HG02623 (cell line): ENCODE data around the gene LGALS7.

ENCODE experiments used
- ATAC-seq: cut with Tn5 transposase; IDR thresholded peaks from one replicate; pipeline ENCODE4 v1.9.1; 2021; ENCODE audit warnings: moderate library complexity; ENCODE audit not compliant: unreplicated experiment

The LGALS7 gene

DNA sequence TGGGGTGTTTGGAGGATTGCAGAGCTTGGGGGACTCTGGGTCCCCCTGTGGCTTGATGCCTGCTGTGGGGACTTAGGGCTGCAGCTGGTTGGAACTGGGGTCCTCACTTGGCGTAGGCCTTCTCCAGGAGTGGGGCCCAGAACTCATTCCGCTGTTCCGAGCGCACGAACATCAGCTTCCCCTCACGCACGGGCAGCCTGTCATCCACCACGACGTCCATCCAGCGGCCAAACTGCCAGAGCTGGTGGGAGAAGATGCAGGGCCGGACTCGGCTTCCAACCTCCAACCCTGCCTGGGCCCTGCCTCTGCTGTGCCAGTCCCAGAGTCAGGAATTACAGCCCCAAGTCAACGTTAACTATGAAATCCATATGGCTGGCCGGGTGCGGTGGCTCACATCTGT lies 31.6 kb downstream of the LGALS7 start:
- no peak for ATAC-seq

DNA sequence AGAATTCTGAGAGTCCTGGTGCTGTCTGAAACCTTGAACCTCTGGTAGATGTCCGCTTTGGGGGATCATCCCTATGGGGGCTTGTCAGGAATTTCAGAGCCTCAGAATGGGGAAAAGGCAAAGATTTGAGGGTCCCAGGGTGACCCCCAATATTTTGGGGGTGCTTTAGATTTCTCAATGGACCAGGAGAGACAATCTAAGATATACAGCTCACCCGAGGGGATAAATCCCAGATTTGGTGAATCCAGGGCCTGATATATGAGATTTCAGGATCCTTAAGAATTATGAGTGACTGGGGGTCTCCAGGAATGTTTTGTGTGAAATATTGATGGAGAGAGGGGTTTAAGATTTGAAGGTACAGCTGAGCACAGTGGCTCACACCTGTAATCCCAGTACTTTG lies 32.4 kb downstream of the LGALS7 start:
- ATAC-seq = no peak

DNA sequence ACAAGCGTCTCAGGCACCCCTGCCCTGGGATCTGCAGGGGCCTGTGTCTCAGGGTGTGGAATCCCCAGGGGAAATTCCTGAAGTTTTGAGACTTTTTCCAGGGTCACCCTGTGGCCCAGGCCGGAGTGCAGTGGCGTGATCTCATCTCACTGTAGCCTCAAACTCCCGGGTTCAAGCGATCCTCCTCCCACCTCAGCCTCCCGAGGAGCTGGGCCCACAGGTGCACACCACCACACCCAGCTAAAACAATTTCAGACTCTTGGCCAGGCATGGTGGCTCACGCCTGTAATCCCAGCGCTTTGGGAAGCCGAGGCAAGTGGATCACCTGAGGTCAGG lies 33.1 kb downstream of the LGALS7 start:
- ATAC-seq = no peak

DNA sequence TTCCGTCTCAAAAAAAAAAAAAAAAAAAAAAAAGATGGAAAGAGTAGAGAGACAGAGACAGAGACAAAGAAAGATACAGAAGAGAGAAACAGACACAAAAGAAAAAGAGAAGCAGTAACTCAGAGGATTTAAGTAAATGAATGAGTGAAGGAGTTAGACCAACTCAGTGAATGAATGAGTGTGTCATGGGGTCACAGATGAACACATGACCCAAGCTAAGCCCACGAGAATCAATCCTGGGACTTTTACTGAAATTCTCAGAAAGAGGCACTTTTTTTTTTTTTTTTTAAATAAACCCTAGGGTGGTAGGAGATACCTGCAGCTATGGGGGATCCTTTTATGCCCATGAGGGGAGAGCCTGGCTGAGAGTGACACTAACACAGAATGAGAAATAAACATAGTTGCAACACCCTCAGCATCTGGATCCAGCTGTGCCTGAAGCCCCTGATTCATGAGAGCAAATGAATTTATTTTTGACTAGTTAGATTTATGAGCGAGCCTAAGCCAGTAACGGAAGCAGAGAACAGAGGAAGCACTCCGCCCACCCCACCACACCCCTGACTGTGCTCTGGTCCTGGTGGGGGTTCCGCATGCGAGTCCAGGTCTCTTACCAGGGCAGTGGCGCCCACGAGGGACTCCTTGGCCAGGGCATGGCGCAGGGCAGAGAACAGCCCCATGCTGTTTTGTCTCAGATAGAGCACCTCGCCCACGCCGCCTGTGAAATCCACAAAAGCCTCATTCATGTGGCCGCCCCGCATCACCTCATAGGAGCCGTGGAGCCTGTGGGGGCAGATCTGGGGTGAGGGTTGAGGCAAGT lies 33.7 kb downstream of the LGALS7 start:
- no peak for ATAC-seq

DNA sequence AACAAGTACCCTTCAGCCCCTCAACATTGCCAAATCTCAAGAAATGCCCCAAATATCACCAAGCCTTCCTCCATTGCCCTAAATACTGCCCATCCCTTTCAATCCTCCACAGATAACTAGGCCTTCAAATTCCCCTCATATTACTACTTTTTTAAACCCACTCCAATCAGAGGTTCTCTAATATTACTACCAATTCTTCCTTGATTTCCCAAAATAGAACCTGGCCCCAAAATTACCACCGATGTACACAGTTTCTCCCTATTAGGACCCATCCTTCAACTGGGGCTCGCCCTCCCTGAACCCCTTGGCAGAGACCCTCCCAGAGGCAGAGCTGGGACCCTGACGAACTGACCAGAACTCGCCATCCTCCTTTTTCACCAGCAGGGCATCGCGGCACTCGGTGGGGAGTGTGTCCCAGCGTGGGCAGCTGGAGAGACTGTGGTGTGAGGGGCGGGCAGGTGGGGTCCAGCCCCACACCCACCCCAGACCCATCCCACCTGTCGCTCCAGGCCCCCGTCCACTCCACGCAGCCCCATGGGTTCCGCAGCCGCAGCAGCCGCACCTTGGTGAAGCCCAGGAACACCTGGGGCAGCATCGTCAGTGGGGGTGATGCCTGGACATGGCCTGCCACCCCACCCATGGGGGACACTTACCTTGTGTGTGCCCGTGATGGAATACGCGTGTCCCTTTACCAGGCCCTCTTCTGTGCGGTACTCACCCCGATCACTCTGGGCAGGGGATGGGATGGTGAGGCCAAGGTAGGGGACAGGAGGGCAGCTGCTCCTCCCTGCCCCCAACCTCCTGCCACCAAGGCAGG lies 35.2 kb downstream of the LGALS7 start:
- no peak for ATAC-seq

DNA sequence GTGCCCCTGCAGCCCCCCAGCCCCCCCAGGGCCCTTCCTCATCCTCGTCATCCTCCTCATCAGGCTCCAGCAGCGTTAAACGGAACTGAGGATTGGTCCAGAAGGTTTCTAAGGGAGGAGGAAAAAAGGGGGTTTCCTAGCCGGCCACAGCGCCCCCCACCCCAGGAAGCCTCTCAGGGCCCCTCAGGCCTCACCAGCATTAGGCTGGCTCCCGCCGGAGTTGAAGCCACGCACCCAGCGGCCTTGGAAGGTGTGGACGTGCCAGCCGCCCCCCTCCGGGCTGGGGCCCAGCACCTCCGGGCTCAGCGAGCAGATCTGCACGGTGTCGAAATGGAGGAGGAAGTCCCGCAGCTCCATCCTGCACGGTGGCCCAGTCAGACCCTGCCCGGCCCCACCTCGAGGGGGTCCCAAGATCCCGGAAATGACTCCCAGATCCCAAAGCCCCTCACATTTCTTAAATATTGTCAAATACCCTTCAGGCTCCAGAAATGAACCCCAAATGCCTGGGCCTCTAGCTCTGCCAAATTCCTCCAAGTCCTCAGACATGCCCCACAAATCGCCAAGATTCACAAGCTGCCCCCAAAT lies 35.9 kb downstream of the LGALS7 start:
- ATAC-seq = no peak

DNA sequence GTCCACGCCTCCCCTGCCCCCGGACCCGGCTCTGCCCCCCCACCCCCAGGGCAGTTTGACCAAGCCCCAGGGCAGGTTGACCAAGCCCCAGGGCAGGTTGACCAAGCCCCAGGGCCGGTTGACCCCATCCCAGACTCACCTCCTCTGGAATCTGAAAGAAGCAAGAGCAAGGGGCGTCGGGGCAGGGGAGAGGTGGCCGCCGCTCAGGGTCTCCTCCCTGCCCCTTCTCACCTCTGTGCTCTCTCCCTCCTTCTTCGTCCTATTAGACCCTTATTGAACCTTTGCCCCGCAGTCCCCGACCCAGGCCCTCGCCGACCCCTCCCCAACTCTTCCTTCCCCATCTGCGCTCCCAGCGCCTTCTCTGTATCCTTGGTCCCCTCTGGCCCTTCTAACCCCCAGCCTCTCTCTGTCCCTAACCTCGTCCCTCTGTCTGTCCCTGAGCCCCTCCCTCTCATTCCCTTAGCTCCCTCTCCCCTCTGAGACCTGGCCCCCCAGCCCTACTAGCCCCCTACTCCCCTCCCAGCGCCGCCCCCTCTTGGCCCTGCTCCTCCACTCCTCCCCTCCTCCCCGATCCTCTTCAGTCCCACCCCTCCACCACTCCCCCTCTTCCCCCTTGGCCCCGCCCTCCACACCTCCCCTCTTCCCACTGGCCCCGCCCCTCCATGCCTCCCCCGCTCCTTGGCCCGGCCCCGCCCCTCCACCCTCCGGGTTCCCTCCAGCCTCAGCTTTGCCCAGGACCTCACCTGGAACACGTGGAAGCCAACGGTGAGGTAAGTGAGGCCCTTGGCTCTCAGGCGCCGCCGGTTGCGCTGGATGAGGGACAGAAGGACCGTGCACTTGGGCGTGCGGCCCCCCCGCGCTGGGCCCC lies 36.7 kb downstream of the LGALS7 start:
- no peak for ATAC-seq

DNA sequence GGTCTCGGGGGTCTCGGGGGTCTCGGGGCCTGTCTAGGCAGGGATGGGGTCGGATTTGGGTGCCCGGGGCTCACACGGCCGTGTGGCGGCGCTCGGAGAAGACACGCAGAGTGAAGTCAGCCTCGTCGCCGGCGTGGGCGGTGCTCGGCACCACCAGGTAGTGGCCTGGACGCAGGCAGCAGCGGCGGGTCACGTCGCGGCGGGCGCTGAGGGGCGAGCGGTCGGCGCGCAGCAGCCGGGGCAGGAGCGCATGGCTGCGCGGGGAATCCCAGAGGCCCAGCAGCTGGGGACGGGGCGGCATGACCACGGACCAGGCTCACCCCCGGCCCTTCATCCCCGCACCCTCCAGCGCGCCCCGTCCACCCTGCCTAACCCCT lies 37.3 kb downstream of the LGALS7 start:
- no peak for ATAC-seq

DNA sequence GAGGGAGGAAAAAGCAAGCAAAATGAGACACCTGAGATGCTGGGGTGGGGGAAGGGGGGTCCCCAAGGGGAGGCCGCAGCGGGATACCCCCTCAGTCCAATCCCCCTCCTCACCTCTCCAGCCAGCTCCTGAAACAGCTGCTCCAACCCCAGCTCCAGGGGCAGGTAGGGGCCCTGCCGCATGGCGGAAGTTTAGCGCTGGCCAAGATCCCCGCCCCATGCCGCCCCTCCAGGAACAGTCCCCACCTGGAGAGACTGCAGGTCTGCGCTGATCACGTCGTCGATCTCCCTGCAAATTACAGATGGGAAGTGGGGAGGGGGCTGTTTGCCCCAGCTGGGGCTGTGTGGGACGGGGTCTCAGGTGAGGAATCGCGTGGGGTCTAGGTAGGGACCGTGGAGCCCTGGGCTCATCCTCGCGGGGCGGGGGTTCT lies 38.0 kb downstream of the LGALS7 start:
- ATAC-seq = no peak

DNA sequence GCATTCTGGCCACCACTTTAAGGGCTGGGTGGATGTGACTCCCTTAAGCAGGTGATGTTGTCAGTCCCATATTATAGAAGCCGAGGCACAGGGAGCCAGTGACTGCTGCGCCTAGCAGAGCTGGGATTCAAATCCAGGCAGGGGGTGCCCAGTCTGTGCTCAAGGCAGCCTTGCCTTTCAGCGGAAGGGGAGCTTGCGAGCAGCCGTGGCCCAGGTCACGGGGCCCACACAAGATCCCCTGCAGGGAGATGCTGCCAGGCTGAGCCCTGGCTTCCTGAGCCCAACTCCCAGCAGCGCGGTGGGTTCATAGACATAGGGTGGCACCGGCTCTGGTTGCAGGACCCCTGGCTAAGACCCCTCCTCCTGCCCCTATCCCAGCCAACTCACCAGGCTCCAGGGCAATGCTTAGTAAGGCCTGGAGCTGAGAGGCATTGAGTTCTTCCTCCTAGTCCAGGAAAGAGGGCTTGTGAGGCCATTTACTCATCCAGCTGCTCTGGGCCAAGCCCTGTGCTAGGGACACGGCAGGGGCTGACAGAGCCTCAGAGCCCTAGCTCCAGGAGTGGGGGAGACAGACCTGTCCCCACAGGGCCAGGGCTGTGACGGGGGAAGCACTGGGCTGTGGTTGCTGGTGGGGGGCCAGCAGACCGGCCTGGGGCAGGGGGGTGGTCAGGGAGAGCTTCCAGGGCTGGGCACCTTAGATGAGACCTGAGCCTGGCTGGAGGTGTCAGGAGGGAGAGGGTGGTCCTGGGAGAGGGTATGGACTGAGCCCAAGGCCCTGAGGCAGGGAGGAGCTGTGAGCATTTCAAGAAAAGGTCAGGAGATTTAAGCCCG lies 38.7 kb downstream of the LGALS7 start:
- no peak for ATAC-seq

DNA sequence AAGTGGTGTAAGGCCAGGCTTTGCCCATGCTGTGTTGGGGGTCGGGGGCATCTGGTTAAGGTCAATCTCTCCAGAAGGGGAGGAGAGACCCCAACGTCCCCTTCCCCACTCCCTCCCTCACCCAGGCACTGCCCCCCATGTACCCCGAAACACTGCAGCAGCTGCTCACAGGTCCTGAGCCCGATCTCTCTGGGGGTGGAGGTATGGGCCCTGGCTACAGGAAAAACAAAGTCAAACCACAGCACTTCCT lies 39.2 kb downstream of the LGALS7 start:
- no peak for ATAC-seq

DNA sequence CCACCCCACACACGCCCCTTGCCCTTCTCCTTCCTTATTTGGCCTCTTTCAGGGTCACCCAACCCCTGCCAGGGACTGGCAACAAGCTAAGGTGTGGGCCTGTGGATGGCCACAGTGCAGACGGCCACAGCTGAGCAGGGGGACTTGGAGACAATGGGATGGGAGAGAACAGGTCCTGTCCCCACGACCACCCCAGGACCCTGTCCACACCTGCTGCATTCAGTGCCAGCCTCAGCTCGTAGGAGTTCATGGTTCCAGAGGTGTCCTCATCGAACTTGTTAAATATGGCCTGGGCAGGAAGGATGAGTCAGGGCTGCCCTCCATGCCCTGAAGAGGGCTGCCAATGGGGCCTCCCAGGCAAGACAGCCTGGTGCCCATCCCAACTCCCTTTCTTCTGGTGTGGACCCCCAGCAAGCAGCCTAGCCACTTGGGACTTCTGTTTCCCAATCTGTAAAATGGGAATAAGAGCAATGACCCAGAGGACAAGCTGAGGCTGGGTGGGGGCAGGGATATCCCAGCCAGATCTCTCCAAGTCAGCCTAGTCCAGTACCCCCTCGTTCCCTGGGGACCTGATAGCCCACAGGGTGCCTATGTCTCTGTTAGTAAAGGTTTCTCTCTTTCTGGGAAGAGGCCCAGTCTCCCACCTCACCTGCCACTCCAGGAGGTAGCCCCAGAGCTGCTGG lies 39.7 kb downstream of the LGALS7 start:
- ATAC-seq = no peak

DNA sequence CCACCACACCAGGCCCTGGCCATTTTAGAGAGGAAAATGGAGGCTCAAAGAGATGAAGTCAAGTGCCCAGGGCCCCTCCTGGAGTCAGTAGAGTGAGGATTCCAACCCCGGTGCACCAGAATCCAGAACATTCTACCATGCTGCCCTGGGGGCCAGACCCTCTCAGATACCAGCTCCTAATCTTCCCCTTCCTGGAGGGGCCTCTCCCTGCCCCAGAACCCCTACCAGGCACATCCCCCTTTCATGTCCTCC lies 40.1 kb downstream of the LGALS7 start:
- no peak for ATAC-seq

DNA sequence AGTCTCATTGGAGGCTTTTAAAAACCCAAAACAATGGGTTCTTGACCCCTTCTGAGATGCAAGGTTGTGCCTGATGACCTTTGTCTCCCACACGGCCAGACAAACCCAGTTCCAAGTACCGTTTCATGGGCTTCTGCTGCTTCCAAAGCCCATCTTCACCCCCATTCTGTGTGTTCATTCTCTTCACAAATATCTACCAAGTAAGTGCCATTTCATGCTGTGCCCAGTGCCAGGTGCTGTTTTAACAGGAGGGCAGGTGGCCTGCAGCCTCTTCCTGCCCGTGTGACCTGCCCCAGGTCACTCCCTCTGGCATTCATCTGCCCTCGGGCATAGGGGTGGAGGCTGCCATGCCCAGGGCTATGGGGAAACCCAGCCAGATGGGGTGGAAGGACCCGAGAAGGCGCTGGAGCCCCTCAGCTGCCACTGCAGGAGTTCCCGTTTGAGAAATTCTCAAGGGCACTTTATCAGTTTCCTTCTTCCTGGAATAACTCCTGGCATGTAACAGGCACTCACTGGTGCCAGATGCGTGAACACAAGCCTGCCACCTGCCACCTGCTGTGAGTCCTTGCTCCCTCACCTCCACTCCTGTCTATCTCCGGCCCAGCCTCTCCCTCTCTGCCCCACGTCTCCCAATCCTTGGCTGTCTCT lies 41.5 kb downstream of the LGALS7 start:
- no peak for ATAC-seq

DNA sequence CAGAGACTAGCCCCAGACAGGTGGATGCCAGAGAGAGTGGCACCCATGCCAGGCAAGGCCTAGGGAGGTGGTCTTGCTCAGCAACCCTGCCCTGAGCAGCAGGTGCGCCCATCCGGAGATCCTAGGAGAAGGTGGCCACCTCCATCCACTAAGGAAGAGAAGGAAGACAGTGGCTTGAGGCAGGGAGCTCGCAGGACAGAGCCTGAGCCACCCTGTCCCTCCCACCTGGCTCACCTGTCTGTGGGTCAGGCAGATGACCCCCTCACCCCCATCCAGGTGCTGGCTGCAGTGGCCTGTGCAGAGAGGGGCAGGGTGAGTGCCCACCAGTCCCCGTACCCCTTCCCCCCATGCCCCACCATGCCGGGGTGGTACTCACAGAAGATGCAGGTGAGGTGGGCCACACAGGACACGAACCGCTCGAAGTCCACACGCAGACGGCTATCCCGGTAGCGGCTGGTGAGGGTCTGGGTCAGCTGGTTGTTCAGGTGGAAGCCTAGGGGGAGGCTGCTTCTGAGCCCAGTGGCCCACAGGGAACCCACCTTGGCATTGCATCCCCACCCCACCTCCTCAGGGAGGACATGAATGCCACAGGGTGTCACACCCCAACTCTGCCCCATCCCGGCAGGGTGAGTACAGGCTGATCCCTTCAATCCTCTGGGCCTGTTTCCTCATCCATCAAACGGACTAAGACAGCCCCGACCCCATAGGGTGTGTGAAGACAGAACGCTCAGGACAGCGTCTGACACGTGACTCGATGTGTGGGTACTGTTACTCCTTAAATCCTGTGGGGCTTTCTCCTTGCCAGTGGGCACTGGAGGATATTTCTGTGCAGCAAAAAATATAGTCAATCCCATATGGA lies 42.4 kb downstream of the LGALS7 start:
- ATAC-seq = no peak

DNA sequence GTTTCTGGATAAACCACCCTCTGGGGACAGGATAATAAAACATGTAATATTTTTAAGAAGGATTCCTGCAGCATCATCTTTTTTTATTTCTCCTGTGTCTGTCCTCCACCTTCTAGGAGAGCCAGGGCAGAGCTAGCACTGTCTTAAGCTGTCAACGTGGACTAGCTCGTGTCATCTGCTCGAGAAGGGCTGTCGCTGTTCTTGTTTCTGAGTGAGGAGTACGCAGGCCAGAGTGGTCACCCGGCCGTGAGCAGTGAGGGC lies 42.9 kb downstream of the LGALS7 start:
- ATAC-seq = no peak

DNA sequence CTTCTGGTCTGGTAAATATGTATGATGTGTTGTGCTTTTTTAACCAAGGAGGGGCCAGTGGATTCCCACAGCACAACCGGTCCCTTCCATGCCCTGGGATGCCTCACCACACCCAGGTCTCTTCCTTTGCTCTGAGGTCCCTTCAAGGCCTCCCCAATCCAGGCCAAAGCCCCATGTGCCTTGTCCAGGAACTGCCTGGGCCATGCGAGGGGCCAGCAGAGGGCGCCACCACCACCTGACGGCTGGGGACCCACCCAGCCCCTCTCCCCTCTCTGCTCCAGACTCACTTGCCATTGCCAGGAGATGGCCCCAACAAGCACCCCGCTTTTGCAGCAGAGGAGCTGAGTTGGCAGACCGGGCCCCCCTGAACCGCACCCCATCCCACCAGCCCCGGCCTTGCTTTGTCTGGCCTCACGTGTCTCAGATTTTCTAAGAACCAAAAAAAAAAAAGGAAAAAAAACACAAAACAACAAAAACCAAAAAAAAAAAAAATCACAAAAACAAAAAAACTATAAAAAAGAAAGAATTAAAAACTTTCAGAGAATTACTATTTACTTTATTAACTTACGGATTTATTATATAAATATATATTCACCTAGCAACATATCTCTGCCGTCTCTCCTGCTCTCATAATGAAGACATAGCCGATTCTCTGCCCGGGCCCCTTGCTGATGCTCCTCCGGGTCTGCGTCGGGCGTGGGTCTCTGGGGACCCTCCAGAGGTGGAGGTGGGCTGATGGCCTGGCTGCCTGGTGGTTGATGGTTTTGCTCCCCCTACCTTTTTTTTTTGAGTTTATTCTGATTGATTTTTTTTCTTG lies 43.5 kb downstream of the LGALS7 start:
- no peak for ATAC-seq
